Activated gamma-delta T cell treated with Interleukin-2 at 50 U/mL for 16 hours (primary cell): Measurements from ENCODE around the gene GTF2F2.

Experiments used
- DNase-seq: peaks from one replicate; pipeline ENCODE4 v3.0.0-alpha.2; 2020

The GTF2F2 gene

GRCh38 chr13:45119991-45120864 is at the start of gene GTF2F2:
Gene GTF2F2, plus strand, starts transcription at chr13:45120510. Its CDS starts 146 bp downstream, at chr13:45120656.
- peak; percentile 85 for DNase-seq

- no peak for DNase-seq
Observed at GRCh38 chr13:45073809-45074208, 46.5 kb upstream of the GTF2F2 start.

- DNase-seq = no peak
Observed at GRCh38 chr13:45074721-45075120, 45.6 kb upstream of the GTF2F2 start.

- DNase-seq = no peak
Observed at GRCh38 chr13:45078003-45078402, 42.3 kb upstream of the GTF2F2 start.

- DNase-seq = no peak
Observed at GRCh38 chr13:45082964-45083363, 37.3 kb upstream of the GTF2F2 start.

- no peak for DNase-seq
Observed at GRCh38 chr13:45084515-45084914, 35.8 kb upstream of the GTF2F2 start.

- DNase-seq = no peak
Observed at GRCh38 chr13:45086484-45086883, 33.8 kb upstream of the GTF2F2 start.

- no peak for DNase-seq
Observed at GRCh38 chr13:45092663-45093062, 27.6 kb upstream of the GTF2F2 start.

- DNase-seq = no peak
Observed at GRCh38 chr13:45100573-45101262, 19.6 kb upstream of the GTF2F2 start.

GRCh38 chr13:45101327-45102018 is 18.8 kb upstream of the GTF2F2 start:
- DNase-seq = no peak

GRCh38 chr13:45102136-45102507 is 18.2 kb upstream of the GTF2F2 start:
- no peak for DNase-seq

- DNase-seq = no peak
Observed at GRCh38 chr13:45103449-45103848, 16.9 kb upstream of the GTF2F2 start.

- no peak for DNase-seq
Observed at GRCh38 chr13:45104261-45104660, 16.0 kb upstream of the GTF2F2 start.

GRCh38 chr13:45105895-45106294 is 14.4 kb upstream of the GTF2F2 start:
- DNase-seq = no peak

GRCh38 chr13:45107539-45107938 is 12.8 kb upstream of the GTF2F2 start:
- DNase-seq = no peak

- no peak for DNase-seq
Observed at GRCh38 chr13:45108716-45109101, 11.6 kb upstream of the GTF2F2 start.

- DNase-seq = no peak
Observed at GRCh38 chr13:45109102-45109720, 11.1 kb upstream of the GTF2F2 start.

- no peak for DNase-seq
Observed at GRCh38 chr13:45113233-45114224, 6.8 kb upstream of the GTF2F2 start.

GRCh38 chr13:45119469-45119990 is 780 bp upstream of the GTF2F2 start:
- DNase-seq = peak; percentile 59

- DNase-seq = no peak
Observed at GRCh38 chr13:45120967-45121831, 889 bp downstream of the GTF2F2 start.

- DNase-seq = no peak
Observed at GRCh38 chr13:45122941-45123340, 2.6 kb downstream of the GTF2F2 start.
